Measurements from ENCODE around the gene C1orf74. TPM values are rescaled to one million over a fixed set of nuclear protein-coding genes. Genes with fewer than 3 reads are reported as not detected.

Gene C1orf74
- total and polyA plus RNA-seq, 4 donors, result 0.82 to 1.8 (median 1.1) TPM

GRCh38 chr1:209789245-209789644 is 4.9 kb upstream of the C1orf74 start:
- peaks cover 10 to 66% (median 46%) of the 10 kb centered on the region in 4 donors for H3K4me1 ChIP-seq (ENCODE audit: control insufficient read depth in 4 of 4, insufficient read depth in 4 of 4, low read length in 3 of 4)
- DNase-seq (ENCODE audit: low spot score), result no peak
- no peaks in the 10 kb centered on the region for H3K27me3 ChIP-seq (ENCODE audit: control insufficient read depth in 4 of 4, insufficient read depth in 4 of 4, low read length in 3 of 4)
- H3K4me3 ChIP-seq (ENCODE audit: low read depth in 1 of 3, low read length in 3 of 3), result no peak overlapping the region
- no peak for TF ChIP-seq FOXA2 (IDR thresholded peaks at IDR 0.05)
- no peak for TF ChIP-seq ZBTB33 (IDR thresholded peaks at IDR 0.05)
- TF ChIP-seq MAX (IDR thresholded peaks at IDR 0.05), result no peak
- no peak for TF ChIP-seq SP1 (IDR thresholded peaks at IDR 0.05)
- TF ChIP-seq REST (IDR thresholded peaks at IDR 0.05), result no peak
- no peak for TF ChIP-seq RAD21 (IDR thresholded peaks at IDR 0.05)
- TF ChIP-seq CTCF (IDR thresholded peaks at IDR 0.05; ENCODE audit: low read depth, low read length, missing input control), result no peak
- no peak for TF ChIP-seq RXRA (IDR thresholded peaks at IDR 0.05)
- no peak for TF ChIP-seq EGR1 (IDR thresholded peaks at IDR 0.05; ENCODE audit: low read depth in 2 of 2)
- no peak for TF ChIP-seq GABPA (IDR thresholded peaks at IDR 0.05 in 1 of 2, conservative IDR thresholded peaks at IDR 0.05 in 1 of 2)
- no peak for TF ChIP-seq YY1 (IDR thresholded peaks at IDR 0.05)
- no peak for TF ChIP-seq HNF4G (IDR thresholded peaks at IDR 0.05)
- no peak for TF ChIP-seq TAF1 (conservative IDR thresholded peaks at IDR 0.05)
- peaks cover 0 to 33% (median 12%) of the 10 kb centered on the region in 4 donors for H3K36me3 ChIP-seq (ENCODE audit: control insufficient read depth in 4 of 4, insufficient read depth in 3 of 4, low read depth in 1 of 4, low read length in 3 of 4)
- WGBS, result 97% methylated on average over 1 of the region's 1 CpG
- no peaks in the 10 kb centered on the region for H3K9me3 ChIP-seq (ENCODE audit: control insufficient read depth in 4 of 4, low read length in 3 of 4)
- H3K9ac ChIP-seq (ENCODE audit: low read depth in 1 of 2, low read length in 2 of 2), result no peak overlapping the region
- no peak overlapping the region for H3K27ac ChIP-seq (ENCODE audit: low read depth in 1 of 2, low read length in 2 of 2)

- H3K9ac ChIP-seq (ENCODE audit: low read depth in 1 of 2, low read length in 2 of 2), result peak overlapping the region in 1 of 2 donors; percentile 50
- peaks cover 0 to 21% (median 7%) of the 10 kb centered on the region in 4 donors for H3K36me3 ChIP-seq (ENCODE audit: control insufficient read depth in 4 of 4, insufficient read depth in 3 of 4, low read depth in 1 of 4, low read length in 3 of 4)
- H3K27me3 ChIP-seq (ENCODE audit: control insufficient read depth in 4 of 4, insufficient read depth in 4 of 4, low read length in 3 of 4), result no peaks in the 10 kb centered on the region
- H3K4me3 ChIP-seq (ENCODE audit: low read depth in 1 of 3, low read length in 3 of 3), result no peak overlapping the region
- 18% methylated on average over 2 of the region's 2 CpGs for WGBS
- H3K27ac ChIP-seq (ENCODE audit: low read depth in 1 of 2, low read length in 2 of 2), result peak overlapping the region; percentile 70 to 84
- no peak for DNase-seq (ENCODE audit: low spot score)
- H3K9me3 ChIP-seq (ENCODE audit: control insufficient read depth in 4 of 4, low read length in 3 of 4), result no peaks in the 10 kb centered on the region
- H3K4me1 ChIP-seq (ENCODE audit: control insufficient read depth in 4 of 4, insufficient read depth in 4 of 4, low read length in 3 of 4), result peaks cover 10 to 78% (median 51%) of the 10 kb centered on the region in 4 donors
- TF ChIP-seq FOXA1 (IDR thresholded peaks at IDR 0.05) (peak; percentile 74), ZBTB33 (IDR thresholded peaks at IDR 0.05) (peak; percentile 63), MAX (IDR thresholded peaks at IDR 0.05) (peak; percentile 46), HNF4A (conservative IDR thresholded peaks at IDR 0.05) (peak; percentile 84), RAD21 (IDR thresholded peaks at IDR 0.05) (peak; percentile 23 to 40), JUND (IDR thresholded peaks at IDR 0.05) (peak in 1 of 2 donors; percentile 64), FOXA2 (IDR thresholded peaks at IDR 0.05) (peak; percentile 88), SP1 (IDR thresholded peaks at IDR 0.05) (peak; percentile 96), YY1 (IDR thresholded peaks at IDR 0.05) (peak; percentile 86), REST (IDR thresholded peaks at IDR 0.05) (peak; percentile 71), TAF1 (conservative IDR thresholded peaks at IDR 0.05) (no peak), NR2F2 (IDR thresholded peaks at IDR 0.05) (no peak), ATF3 (IDR thresholded peaks at IDR 0.05) (no peak), HNF4G (IDR thresholded peaks at IDR 0.05) (peak; percentile 59)
These were observed 3.2 kb upstream of the C1orf74 start for GRCh38 chr1:209787551-209787950.
